ENCODE measurements around the gene FOXD2. TPM values are rescaled to one million over a fixed set of nuclear protein-coding genes. Genes with fewer than 3 reads are reported as not detected.

The FOXD2 gene
- total RNA-seq, 1 donor from 2014 or later: 0.55 TPM

DNA sequence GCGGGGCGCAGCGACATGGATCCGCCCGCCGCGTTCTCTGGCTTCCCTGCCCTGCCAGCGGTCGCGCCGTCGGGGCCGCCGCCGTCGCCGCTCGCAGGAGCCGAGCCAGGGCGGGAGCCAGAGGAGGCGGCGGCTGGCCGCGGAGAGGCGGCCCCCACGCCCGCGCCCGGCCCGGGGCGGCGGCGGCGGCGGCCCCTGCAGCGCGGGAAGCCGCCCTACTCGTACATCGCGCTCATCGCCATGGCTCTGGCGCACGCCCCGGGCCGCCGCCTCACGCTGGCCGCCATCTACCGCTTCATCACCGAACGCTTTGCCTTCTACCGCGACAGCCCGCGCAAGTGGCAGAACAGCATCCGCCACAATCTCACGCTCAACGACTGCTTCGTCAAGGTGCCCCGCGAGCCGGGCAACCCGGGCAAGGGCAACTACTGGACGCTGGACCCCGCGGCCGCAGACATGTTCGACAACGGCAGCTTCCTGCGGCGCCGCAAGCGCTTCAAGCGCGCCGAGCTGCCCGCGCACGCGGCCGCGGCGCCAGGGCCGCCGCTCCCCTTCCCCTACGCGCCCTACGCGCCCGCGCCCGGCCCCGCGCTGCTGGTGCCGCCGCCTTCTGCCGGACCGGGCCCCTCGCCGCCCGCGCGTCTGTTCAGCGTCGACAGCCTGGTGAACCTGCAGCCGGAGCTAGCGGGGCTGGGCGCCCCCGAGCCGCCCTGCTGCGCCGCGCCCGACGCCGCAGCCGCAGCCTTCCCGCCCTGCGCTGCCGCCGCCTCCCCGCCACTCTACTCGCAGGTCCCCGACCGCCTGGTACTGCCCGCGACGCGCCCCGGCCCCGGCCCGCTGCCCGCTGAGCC is 21.3 kb upstream of the FOXD2 start:
- ATAC-seq (no peak), DNase-seq (ENCODE audit: low spot score) (no peak)

DNA sequence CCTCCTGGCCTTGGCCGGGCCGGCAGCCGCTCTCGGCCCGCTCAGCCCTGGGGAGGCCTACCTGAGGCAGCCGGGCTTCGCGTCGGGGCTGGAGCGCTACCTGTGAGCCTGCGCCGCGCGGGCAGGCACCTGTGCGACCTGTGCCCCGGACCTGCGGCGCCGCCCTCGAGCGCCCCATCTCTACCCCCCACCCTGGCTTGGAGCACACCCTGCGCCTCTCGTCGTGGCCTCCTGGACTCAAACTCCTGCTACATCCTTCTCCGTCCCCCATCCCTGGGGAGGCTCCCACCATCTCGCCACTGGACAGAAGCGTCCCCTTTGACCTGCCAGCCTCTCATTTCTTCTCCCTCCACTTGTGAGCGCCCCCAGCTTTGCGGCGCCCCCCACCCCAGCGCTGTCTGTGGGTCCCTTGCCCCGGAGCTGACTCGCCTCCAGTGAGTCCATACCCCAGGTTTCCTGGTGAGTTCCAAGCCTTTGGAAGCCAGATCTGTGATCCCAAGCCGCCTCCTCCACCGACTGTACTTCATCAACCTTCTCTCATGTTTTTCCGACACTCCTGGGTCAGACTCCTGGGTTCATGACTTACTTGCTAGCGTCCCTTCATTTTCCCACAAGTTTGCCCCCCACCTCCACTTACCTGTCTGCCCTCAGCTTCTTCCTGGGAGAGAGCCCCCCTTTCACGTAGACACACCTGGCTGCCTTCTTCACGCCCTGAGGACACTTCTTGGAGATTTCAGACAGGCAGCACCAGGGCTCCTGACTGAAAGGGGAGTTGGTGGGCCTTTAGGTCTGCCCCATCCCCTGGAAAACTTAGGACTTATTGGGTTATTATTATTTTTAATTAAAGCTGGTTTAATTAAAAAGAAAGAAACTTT is 20.4 kb upstream of the FOXD2 start:
- ATAC-seq (peak; percentile 19), DNase-seq (ENCODE audit: low spot score) (no peak)

DNA sequence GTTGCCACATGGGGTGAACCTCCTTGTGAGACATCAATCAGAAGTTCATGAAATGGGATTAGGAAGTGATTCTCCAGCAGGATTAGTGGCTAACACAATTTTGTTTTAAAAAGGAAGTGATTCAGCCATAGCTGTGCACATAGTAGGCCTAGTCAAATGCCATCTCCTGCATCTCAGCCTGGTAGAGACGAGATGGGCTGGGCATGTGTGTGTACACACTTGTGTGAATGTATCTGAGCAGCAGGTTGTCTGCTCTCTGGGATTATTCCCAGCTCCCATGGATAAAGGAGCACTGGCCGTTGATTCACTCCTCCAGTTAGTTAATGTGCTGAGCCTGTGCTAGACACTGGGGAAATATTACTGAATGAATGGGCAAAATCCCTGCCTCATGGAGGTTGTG is 19.7 kb upstream of the FOXD2 start:
- ATAC-seq (no peak), DNase-seq (ENCODE audit: low spot score) (no peak)

DNA sequence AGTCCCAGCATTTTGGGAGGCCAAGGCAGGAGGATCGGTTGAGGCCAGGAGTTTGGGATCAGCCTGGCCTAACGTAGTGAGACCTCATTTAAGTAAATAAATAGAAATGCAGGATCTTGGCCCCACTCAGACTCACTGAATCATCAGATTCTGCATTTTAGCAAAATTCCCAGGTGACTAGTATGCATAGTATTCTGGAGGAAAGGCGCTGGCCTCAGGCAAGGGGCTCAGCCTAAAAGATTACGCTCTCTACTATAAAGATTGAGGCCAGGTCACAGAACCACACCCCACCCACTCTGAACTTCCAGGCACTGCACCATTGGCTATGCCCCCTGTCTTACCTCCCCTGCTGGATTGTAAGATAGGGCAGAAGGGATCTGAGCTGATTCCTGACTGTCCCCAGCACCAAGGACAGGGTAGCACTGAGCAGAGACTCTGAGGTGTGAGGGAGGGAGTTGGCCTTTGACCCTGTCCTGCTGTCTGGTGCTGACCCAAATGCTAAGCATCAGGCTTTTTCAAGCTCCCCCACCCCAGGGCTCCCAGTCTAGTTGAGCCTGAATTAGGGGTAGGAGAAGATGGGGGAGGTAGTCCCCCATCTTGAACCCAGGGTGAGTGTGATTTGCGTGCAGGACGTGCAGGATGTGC is 19.0 kb upstream of the FOXD2 start:
- DNase-seq (ENCODE audit: low spot score) (no peak), ATAC-seq (no peak)

DNA sequence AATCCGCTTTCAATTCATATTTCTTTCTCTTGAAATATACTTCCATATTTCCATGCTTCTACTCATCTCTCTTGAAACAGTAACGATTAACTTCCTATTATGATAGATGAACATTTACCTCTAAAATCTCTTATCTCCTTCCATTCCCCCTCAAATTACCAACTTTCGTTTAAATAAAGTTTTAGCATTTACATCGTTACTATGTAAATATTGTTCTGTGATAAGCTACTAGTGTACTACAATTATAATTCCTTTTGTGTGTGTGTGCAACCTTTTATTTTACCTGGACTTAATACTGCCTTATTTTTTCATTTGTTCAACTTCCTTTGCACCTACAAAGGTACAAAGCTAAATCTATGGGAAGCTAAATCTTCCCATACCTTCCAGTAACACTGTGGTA is 17.3 kb upstream of the FOXD2 start:
- no peak for DNase-seq (ENCODE audit: low spot score)
- no peak for ATAC-seq

DNA sequence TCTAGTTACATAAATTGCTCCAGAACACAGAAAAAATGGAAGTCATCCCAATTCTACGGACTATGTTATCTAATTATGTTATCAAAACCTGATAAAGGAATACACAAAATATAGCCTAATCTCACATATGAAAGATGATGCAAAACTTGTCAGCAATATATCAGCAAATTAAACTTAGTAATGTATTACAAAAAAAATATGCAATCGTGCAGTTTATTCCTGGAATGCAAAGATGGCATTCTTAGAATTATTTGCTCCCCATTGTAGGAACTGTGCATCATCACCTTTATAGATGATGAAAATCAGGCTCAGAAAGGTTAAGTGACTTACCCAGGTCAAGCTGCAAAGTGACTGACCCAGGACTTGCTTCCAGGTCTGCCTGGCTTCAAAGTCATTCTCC is 14.0 kb upstream of the FOXD2 start:
- ATAC-seq (no peak), DNase-seq (ENCODE audit: low spot score) (no peak)

DNA sequence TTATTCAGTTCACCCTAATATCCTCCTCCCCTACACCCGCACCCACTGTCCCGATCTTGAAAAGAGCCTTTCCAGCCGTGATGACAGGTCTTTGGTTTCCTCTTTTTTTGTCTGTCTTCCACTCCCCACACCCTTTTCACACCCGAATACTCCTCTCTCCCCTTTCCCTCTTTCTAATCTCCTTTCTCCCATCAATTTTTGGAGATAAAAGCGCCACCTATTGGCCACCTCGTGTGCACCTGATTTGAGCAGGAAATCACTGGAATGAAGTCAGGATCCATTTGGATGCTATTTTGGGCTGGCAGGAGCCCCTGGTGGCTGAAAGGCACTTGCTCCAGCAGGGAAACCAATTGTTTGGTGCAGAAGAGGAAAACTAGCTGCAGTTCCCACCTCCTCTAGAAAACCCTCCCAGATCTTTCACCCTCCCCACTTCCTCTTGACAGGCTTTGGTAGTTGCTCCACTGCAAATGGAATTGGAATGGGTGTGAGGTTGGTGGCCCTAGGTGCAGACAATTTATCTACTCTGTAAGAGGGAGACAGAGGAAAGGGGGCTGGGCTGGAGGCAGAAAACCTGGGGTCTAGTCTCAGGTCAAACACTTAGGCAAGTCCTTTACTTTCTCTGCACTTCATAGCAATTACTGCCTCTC is 13.4 kb upstream of the FOXD2 start:
- DNase-seq (ENCODE audit: low spot score): no peak

DNA sequence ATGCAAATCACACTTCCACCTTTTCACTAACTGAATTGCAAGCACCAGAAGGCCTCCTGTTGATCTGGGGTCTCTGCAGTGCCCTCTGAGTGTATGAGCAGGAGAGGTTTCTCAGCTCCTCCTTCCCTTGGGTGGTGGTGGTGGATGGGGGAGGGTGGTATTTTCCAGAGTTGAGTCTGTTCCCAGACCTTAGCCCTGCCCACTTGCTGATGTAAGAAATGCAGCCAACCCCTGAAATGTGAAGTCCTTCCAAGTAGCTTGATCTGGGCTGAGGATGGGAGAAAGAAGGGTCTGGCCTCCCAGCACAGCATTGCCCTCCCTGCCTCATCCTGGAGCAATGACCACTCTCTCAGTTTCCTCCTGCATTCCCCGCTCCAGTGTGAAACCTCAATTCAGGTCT is 6.3 kb upstream of the FOXD2 start:
- no peak for ATAC-seq
- no peak for DNase-seq (ENCODE audit: low spot score)

More for the DNA sequence above, 13.4 kb upstream of the FOXD2 start:
- ATAC-seq: peak; percentile 95

DNA sequence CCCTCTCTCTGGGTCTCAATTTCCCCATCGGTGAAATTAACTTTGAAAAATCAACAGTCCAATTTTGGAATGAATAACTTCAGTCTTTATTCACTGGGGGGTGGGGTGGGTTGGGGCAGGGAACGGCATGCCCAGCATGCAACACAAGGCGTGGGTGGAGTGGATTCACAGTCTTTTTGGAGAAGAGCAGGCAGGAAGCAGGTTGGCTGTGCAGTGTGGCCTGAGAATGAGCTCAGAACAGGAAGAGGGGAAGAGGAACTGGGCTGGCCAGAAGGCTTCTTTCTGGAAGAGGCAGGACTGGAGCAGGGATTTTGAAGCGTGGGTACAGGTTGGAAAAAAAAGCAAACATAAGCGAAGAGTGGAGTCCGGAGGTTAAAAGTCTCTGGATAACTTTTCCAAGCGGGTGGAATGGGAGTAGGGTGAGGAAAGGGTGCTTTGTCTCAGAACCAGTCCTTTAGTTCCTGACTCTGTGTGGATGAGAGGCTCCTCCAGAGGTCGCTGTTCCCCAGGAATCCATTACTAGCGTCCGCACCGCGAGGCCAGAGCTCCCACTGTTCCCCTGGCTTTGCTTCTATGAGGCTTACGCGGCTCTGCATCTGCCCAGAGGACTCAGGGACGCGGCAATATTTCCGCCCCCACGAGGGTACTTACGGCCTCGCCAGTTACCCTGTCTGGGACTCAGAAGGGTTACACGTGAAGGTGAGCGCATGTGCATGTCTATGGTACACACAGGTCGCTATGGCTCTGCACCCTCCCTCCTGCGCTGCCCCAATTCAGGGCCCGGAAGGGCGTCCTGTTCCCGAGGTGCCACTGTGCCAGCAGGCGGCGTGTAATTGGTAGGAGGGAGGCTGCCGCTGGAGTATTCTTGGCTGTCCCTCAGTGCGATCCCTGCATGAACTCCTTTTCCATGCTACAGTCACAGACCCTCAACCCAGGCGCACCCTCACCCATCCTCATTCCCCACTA is 5.5 kb upstream of the FOXD2 start:
- DNase-seq (ENCODE audit: low spot score): peak; percentile 69
- peak; percentile 62 for ATAC-seq

DNA sequence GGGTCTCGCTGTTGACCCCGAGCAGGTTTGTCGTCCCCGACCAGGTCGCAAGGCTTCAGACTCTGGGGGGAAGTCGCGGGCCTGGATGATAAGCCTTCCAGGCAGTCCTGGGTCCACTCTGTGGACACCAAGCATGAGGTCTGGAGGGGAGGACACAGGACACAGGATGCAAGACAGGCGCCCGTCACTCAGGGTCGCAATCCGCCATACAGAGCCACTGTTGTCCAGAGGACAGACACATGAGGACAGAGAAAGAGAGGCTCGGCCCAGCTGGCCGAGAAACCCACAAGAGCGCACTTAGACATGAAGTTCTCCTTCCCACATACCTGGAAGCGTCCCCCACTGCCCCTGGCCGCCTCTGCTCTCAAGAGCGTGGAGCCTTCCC is 4.8 kb upstream of the FOXD2 start:
- DNase-seq (ENCODE audit: low spot score): no peak

DNA sequence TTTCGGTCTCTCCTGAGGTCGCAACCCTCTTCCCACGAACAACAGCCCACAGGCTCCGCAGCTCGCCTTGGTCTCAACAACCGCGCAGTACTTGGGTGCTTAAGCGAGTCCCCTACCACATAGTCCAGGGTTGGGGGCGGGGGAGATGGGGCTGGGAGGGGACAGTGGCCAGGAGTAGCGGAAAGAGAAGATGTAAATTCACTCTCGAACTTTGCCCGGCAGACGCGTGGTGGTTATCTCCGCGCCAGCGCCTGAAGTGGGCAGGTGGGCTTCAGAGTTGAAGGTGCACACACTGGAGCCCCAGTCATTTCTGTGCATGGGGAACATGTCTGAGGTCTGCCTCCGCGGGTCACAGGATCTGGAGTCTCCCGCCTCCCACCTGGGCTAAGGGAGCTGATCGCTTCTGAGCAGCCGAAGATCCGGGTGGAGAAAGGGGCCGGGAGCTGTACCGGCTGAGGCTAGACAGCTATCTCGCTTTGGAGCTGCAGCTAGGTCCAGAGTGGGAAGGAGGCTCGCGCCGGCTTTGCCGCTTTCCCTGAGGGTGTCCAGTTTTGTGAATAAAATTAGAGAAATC is 4.3 kb upstream of the FOXD2 start:
- ATAC-seq (no peak), DNase-seq (ENCODE audit: low spot score) (no peak)

More for the DNA sequence above, 4.8 kb upstream of the FOXD2 start:
- no peak for ATAC-seq

DNA sequence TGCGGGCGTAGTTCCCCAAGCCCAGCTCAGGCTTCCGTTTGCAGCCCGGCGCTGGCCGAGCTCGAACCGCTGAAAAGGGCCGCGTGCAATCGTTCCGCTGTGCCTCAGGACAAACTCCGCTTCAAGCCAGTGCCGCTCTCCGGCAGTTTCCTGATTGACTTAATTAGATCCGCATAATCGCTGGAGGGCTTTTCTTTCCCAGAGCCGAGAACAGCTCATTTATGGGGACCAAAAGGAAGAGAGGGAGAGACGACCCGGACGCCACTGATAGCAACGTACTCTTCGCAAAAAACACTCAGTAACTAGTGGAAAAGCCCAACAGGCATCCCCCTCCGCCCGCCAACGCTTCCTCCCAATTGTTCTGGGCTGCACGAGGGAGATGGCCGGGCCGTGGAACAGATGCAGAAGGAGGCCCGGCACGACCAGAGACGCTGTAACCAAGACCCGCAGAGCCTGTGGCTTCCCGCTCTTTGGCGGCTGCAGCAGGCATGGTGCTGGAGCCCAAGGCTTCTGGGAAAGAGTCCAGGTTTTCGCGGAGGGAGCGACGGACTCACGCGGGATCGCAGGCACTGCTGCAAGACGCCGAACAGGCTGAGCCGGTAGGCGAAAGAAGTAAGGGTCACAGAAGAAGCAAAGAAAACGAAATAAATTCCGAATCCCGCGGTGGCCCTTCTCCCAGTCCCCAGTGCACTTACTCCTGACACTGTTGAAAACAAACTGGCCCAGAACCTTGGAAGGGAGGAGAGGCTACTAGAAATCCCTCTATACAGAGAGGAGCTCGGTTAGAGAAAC is 3.6 kb upstream of the FOXD2 start:
- no peak for ATAC-seq
- DNase-seq (ENCODE audit: low spot score): no peak

DNA sequence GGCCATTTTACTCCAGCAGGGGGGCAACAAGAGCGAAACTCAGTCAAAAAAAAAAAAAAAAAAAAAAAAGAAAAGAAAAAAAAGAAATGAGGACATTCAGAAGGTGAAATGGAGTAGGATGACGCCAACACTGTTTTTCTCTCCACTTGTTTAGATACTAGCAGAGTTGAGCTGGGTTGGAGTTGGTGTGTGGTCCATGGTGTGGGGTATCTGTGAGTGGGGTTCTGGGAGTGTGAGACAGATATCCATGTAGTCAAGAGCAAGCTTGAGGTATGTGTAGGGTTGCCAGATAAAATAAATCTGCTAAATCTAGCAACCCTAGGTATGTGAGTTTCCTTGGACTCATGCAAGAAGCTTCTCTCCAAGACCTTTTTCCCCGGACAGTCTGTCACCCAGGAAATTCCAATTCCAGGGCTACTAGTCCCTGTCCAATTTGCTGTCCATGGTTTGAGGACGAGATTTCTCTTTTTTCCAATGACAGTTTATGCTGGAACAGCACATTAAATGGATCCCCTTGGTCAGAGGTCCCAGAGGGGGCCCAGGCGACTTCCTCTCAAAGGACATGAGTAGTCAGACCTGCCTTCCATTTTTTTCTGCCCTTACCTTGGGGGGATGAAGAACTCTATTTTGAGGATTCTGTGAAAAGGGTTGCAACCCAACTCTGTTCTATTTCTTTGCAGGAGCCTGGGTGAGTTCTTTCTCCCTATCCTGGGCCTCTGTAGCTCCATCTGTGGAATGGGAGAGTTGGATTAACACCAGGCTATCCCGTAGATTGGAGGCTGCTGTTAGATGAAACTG is 2.1 kb upstream of the FOXD2 start:
- no peak for ATAC-seq
- DNase-seq (ENCODE audit: low spot score): no peak

DNA sequence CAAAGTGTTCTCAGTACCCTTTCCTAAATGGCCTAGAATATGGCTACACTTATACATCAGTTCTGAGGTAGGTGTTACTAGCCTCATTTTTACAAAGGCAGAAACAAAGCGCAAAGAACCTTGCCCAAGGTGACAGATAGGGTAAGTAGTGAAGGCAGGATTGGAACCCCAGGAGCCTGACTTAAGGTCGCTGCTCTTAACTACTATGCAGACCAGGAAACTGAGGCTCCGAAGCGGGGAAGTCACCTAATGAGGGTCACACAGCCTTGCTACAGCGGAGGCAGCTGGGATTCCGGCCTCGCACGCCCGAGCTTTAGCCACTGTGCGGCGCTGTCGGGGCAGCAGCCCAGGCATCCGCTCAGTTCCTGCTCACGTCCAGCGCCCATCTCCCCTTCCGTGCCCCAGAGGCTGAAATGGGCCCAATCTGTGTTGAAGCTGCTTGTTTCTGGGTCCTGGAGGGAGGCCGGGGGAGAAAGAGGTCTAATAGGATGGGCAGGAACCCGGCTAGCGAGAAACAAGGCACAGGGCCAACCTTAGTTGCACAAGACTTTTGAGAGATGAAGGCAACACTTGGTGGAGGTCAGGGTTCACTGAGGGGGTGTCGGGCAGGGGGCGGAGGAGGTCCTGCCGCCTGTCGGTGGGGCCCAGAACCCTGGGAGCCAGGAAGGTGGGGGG is 1.4 kb upstream of the FOXD2 start:
- DNase-seq (ENCODE audit: low spot score) (peak; percentile 80), ATAC-seq (peak; percentile 55)

DNA sequence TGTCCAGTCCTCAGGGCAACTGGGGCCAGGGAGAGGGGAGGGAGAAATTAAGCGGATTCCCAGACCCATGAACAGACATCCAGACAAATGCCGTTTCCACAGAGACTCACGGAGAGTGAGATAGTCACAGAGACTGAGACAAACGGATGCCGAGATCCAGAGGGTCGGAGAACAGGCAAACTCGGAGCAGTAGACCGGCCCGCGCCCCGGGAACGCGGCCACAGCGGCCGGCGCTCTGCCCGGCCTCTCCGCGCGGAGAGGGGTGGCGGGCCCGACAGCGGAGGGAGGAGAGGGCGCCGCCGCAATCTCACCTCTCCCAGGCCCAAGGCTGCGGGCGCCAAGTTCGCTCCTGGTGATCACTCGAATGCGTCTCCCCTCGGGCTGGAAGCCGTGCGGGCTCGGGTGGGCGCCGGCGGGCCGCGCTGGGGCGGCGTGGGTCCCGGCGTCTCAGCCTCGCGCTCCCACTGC is 831 bp upstream of the FOXD2 start:
- ATAC-seq (peak; percentile 34), DNase-seq (ENCODE audit: low spot score) (no peak)

DNA sequence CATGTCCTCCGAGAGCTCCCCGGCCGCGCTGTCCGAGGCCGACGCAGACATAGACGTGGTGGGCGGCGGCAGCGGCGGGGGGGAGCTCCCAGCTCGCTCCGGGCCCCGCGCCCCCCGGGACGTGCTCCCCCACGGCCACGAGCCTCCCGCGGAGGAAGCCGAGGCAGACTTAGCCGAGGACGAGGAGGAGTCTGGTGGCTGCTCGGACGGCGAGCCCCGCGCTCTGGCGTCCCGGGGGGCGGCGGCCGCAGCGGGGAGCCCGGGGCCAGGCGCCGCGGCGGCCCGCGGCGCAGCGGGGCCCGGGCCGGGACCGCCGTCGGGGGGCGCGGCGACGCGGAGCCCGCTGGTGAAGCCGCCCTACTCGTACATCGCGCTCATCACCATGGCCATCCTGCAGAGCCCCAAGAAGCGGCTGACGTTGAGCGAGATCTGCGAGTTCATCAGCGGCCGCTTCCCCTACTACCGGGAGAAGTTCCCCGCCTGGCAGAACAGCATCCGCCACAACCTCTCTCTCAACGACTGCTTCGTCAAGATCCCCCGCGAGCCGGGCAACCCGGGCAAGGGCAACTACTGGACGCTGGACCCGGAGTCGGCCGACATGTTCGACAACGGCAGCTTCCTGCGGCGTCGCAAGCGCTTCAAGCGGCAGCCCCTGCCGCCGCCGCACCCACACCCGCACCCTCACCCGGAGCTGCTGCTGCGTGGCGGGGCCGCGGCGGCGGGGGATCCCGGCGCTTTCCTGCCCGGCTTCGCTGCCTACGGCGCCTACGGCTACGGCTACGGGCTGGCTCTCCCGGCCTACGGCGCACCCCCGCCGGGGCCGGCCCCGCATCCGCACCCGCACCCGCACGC is 547 bp downstream of the FOXD2 start:
- ATAC-seq (no peak), DNase-seq (ENCODE audit: low spot score) (no peak)
